Transverse colon (tissue), 4 donors: ENCODE data around the gene APBB2.

Experiments
- CTCF ChIP-seq, 5 experiments: fragments of 200-600 bp in 3 of 5; fragments of 450-650 bp in 2 of 5; sonication (generic) in 3 of 5; IDR thresholded peaks; 1 replicate in 2 of 5; 2 replicates in 3 of 5; pipeline ENCODE4 v1.5.1; 2016 to 2017; ENCODE audit warnings: antibody characterized with exemption in 5 of 5, inconsistent platforms in 3 of 5, mild to moderate bottlenecking in 2 of 5, moderate library complexity in 1 of 5
- EP300 ChIP-seq: sonication (generic); formaldehyde crosslinking; IDR thresholded peaks from one replicate; pipeline ENCODE4 v1.6.1; 2017; ENCODE audit warnings: antibody characterized with exemption, low read depth
- POLR2A ChIP-seq: fragments of 450-650 bp; IDR thresholded peaks from one replicate; pipeline ENCODE4 v1.6.1; 2016; ENCODE audit warnings: antibody characterized with exemption, mild to moderate bottlenecking, moderate library complexity
- POLR2AphosphoS5 ChIP-seq, 3 donors: sonication (generic); formaldehyde crosslinking; IDR thresholded peaks; one replicate each; pipeline ENCODE4 v1.6.1; 2016; ENCODE audit warnings: antibody characterized with exemption in 3 of 3

GRCh38 chr4:40820101-40820500, 394.2 kb downstream of the APBB2 start:
- TF ChIP-seq CTCF (IDR thresholded peaks at IDR 0.05) (no peak), POLR2AphosphoS5 (IDR thresholded peaks at IDR 0.05) (no peak), POLR2A (no peak), EP300 (no peak)
